Brain microvascular endothelial cell (primary cell): ENCODE data around the gene OPRD1.

Experiments used
- DNase-seq: peaks from one replicate; pipeline ENCODE4 v3.0.0-alpha.2; 2020
- H3K27ac ChIP-seq: fragments of 250-450 bp; sonication (Bioruptor Pico); 2 replicates; pipeline ENCODE4 v1.5.1; 2020; ENCODE audit warnings: mild to moderate bottlenecking, moderate library complexity
- H3K27me3 ChIP-seq: fragments of 250-450 bp; sonication (Bioruptor Pico); replicated peaks from 2 replicates; pipeline ENCODE4 v1.5.1; 2020; ENCODE audit warnings: mild to moderate bottlenecking
- H3K36me3 ChIP-seq: fragments of 250-450 bp; sonication (Bioruptor Pico); replicated peaks from 2 replicates; pipeline ENCODE4 v1.5.1; 2020; ENCODE audit warnings: mild to moderate bottlenecking
- H3K4me3 ChIP-seq: 2 replicates; pipeline ENCODE4 v1.5.1; 2011; ENCODE audit warnings: low read depth, mild to moderate bottlenecking, control low read depth, low read length, moderate library complexity
- CTCF ChIP-seq: IDR thresholded peaks from 2 replicates; pipeline ENCODE4 v1.5.1; 2011; ENCODE audit warnings: low read depth, mild to moderate bottlenecking, moderate library complexity, low read length, control low read depth, inconsistent platforms; ENCODE audit errors: missing control alignments
- in situ Hi-C: cut with HindIII; loops from 2 replicates; pipeline ENCODE4 v1.10.0; 2017; ENCODE audit warnings: low sequenced_read_pairs, low pct_ligation_motif_present

The OPRD1 gene

GRCh38 chr1:28890435-28890834 is 78.5 kb downstream of the OPRD1 start:
- Histone ChIP-seq H3K27me3 (no peaks in the 10 kb centered on the region), H3K4me3 (no peak overlapping the region), H3K36me3 (no peaks in the 10 kb centered on the region), H3K27ac (no peak overlapping the region)
- TF ChIP-seq CTCF, result no peak
- DNase-seq, result no peak
- in situ Hi-C loops, result no loop called here

GRCh38 chr1:28890836-28891235 is 78.9 kb downstream of the OPRD1 start:
- no peak for DNase-seq
- no peak overlapping the region for H3K4me3 ChIP-seq
- H3K36me3 ChIP-seq, result no peaks in the 10 kb centered on the region
- TF ChIP-seq CTCF, result no peak
- in situ Hi-C loops, result no loop called here
- no peaks in the 10 kb centered on the region for H3K27me3 ChIP-seq
- no peak overlapping the region for H3K27ac ChIP-seq

- TF ChIP-seq CTCF, result no peak
- Histone ChIP-seq H3K4me3 (no peak overlapping the region), H3K27me3 (no peaks in the 10 kb centered on the region), H3K36me3 (no peaks in the 10 kb centered on the region), H3K27ac (no peak overlapping the region)
- in situ Hi-C loops, result no loop called here
- no peak for DNase-seq
Measured at GRCh38 chr1:28891256-28891655, 79.3 kb downstream of the OPRD1 start.

GRCh38 chr1:28893403-28894102 is 81.6 kb downstream of the OPRD1 start:
- in situ Hi-C loops, result no loop called here
- TF ChIP-seq CTCF, result peak; percentile 69
- Histone ChIP-seq H3K36me3 (no peaks in the 10 kb centered on the region), H3K27ac (no peak overlapping the region), H3K27me3 (no peaks in the 10 kb centered on the region), H3K4me3 (no peak overlapping the region)
- peak; percentile 27 for DNase-seq

GRCh38 chr1:28894785-28895184 is 82.8 kb downstream of the OPRD1 start:
- Histone ChIP-seq H3K36me3 (no peaks in the 10 kb centered on the region), H3K4me3 (no peak overlapping the region), H3K27me3 (no peaks in the 10 kb centered on the region), H3K27ac (no peak overlapping the region)
- TF ChIP-seq CTCF, result no peak
- no peak for DNase-seq
- in situ Hi-C loops, result no loop called here
